ENCODE results near the gene SLIT3. TPM values are rescaled to one million over a fixed set of nuclear protein-coding genes. Genes with fewer than 3 reads are reported as not detected.

Gene SLIT3
- total RNA-seq, 1 experiment from 2014 or later: 0.92 TPM

DNA sequence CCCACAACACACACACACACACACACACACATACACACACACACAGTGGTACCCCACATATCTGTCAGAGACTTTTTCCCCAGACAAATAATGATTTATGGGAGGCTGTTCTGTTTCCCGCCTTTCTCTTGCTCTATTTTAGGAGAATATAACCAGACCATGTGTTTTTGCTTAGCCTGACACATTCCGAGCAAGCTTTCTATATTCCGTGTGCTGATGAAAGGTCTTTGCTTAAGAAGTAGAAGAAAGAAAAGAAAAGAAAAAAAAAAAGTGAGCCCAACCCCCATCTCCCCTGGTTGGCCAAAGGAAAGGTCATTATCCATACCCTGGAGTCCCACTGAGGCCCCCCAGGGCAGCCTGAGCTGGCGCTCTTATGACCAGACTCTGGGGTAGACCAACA is 338.6 kb downstream of the SLIT3 start:
- Histone ChIP-seq H2BK20ac (ENCODE audit: low read depth, low read length, poor library complexity, severe bottlenecking) (no peak overlapping the region), H4K20me1 (ENCODE audit: control insufficient read depth, insufficient read depth, insufficient read length) (no peaks in the 10 kb centered on the region), H3T11ph (ENCODE audit: low read length) (no peak overlapping the region), H3K4ac (ENCODE audit: low read depth, low read length) (no peak overlapping the region), H3K79me2 (ENCODE audit: insufficient read depth, low read length) (no peaks in the 10 kb centered on the region), H3K18ac (ENCODE audit: insufficient read length, low read depth, low read length) (no peak overlapping the region), H2BK5ac (ENCODE audit: insufficient read length, low read length) (no peak overlapping the region), H2AK5ac (ENCODE audit: insufficient read length, low read length) (no peak overlapping the region), H3K23me2 (ENCODE audit: insufficient read length, low read depth, low read length, poor library complexity, severe bottlenecking) (no peaks in the 10 kb centered on the region), H3K14ac (ENCODE audit: insufficient read depth, low read length) (no peak overlapping the region), H2BK15ac (ENCODE audit: low read depth, low read length) (no peak overlapping the region), H2BK120ac (ENCODE audit: low read depth, low read length, poor library complexity, severe bottlenecking) (no peak overlapping the region), H4K8ac (replicated peaks; ENCODE audit: insufficient read length, low read depth, low read length) (no peak overlapping the region), H3K4me2 (ENCODE audit: insufficient read depth, insufficient read length, low read length) (no peak overlapping the region), H3K9ac (ENCODE audit: extremely low read depth, insufficient read length, low read length) (no peak overlapping the region), H3K79me1 (ENCODE audit: insufficient read depth, low read depth, low read length, poor library complexity, severe bottlenecking) (no peaks in the 10 kb centered on the region), H3K9me3 (ENCODE audit: control insufficient read depth, low read depth, low read length) (no peaks in the 10 kb centered on the region), H2BK12ac (ENCODE audit: insufficient read length, low read depth, low read length) (no peak overlapping the region), H3K56ac (ENCODE audit: insufficient read length, low read depth, low read length) (no peak overlapping the region), H2AFZ (ENCODE audit: low read length) (no peak overlapping the region), H3K23ac (ENCODE audit: insufficient read length, low read depth, low read length) (no peak overlapping the region), H4K91ac (ENCODE audit: insufficient read length, low read depth, low read length) (no peak overlapping the region), H3K27ac (ENCODE audit: insufficient read length, low read depth, low read length) (no peak overlapping the region), H3K27me3 (ENCODE audit: insufficient read depth, low read length) (no peaks in the 10 kb centered on the region), H3K4me1 (ENCODE audit: insufficient read depth, low read length) (no peaks in the 10 kb centered on the region; the same call in 1 of the 2 replicates), H4K5ac (ENCODE audit: insufficient read length, low read depth, low read length) (no peak overlapping the region)
- TF ChIP-seq, protein P1, sequence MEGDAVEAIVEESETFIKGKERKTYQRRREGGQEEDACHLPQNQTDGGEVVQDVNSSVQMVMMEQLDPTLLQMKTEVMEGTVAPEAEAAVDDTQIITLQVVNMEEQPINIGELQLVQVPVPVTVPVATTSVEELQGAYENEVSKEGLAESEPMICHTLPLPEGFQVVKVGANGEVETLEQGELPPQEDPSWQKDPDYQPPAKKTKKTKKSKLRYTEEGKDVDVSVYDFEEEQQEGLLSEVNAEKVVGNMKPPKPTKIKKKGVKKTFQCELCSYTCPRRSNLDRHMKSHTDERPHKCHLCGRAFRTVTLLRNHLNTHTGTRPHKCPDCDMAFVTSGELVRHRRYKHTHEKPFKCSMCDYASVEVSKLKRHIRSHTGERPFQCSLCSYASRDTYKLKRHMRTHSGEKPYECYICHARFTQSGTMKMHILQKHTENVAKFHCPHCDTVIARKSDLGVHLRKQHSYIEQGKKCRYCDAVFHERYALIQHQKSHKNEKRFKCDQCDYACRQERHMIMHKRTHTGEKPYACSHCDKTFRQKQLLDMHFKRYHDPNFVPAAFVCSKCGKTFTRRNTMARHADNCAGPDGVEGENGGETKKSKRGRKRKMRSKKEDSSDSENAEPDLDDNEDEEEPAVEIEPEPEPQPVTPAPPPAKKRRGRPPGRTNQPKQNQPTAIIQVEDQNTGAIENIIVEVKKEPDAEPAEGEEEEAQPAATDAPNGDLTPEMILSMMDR (conservative IDR thresholded peaks at IDR 0.05): no peak
- Mint-ChIP-seq H3K4me1 (peaks cover 7 to 9% of the 10 kb centered on the region in 2 experiments), H3K36me3 (ENCODE audit: insufficient read depth in 1 of 3, low read depth in 3 of 3) (no peaks in the 10 kb centered on the region), H3K9me3 (no peaks in the 10 kb centered on the region), H3K27me3 (ENCODE audit: low read depth) (peaks cover 4% of the 10 kb centered on the region; the same call in 1 of the 2 replicates), H3K4me3 (no peak overlapping the region), H3K27ac (no peak overlapping the region)
- DNase-seq: no peak
- WGBS (ENCODE audit: extremely low coverage, insufficient read length, low lambda C conversion rate): no CpG with 5 or more reads among the region's 4 CpGs
